AG10803 (cell line): ENCODE results near the gene SLC5A6.

Experiments used
- DNase-seq: peaks from one replicate; pipeline ENCODE4 v3.0.0; 2010; ENCODE audit warnings: low read depth
- H3K4me3 ChIP-seq: 2 replicates; pipeline ENCODE4 v1.5.1; 2011; ENCODE audit warnings: mild to moderate bottlenecking, low read length, control low read depth
- CTCF ChIP-seq: conservative IDR thresholded peaks from 2 replicates; pipeline ENCODE4 v1.5.1; 2011; ENCODE audit warnings: mild to moderate bottlenecking, low read length, control low read depth, inconsistent platforms

The SLC5A6 gene

GRCh38 chr2:27175330-27175729, 36.7 kb downstream of the SLC5A6 start:
- peak; percentile 46 for DNase-seq
- no peak overlapping the region for H3K4me3 ChIP-seq
- no peak for TF ChIP-seq CTCF

DNA sequence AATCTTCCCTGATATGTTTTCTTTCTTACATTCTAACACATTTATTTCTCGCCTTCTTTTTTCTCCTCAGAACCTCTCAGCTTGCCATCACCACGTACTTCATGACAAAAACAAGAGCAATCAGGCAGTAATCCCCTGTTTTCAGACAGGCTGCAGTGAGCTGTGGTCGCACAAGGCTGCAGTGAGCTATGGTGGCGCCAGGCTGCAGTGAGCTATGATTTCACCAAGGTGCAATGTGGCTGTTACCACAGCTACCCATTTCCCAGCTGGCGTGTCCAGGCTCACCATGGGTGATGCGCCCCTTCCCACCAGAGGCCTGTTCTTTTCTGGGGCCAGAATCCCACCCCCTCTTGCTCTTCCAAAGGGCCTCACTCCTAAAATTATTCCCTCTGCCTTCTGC, 37.4 kb downstream of the SLC5A6 start:
- no peak for DNase-seq
- H3K4me3 ChIP-seq, result no peak overlapping the region
- TF ChIP-seq CTCF, result no peak

DNA sequence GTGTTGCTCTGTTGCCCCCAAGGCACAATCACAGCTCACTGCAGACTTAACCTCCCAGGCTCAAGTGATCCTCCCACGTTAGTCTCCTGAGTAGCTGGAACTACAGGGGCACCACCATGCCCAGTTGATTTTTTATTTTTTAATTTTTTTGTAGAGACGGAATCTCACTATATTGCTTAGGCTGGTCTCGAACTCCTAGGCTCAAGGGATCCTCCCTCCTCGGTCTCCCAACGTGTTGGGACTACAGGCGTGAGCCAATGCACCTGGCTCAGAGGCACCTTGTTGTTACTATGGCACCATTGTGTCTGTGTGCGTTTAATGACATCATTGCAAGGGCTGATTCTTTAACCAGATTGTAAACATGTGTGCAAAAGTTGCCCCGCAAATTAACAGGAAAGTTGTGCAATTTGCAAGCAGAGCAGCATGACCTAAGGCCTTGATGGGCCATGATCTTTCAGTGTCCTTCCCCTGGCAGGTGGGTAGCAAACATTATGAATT, 40.7 kb downstream of the SLC5A6 start:
- DNase-seq, result peak; percentile 56
- TF ChIP-seq CTCF, result no peak
- no peak overlapping the region for H3K4me3 ChIP-seq

DNA sequence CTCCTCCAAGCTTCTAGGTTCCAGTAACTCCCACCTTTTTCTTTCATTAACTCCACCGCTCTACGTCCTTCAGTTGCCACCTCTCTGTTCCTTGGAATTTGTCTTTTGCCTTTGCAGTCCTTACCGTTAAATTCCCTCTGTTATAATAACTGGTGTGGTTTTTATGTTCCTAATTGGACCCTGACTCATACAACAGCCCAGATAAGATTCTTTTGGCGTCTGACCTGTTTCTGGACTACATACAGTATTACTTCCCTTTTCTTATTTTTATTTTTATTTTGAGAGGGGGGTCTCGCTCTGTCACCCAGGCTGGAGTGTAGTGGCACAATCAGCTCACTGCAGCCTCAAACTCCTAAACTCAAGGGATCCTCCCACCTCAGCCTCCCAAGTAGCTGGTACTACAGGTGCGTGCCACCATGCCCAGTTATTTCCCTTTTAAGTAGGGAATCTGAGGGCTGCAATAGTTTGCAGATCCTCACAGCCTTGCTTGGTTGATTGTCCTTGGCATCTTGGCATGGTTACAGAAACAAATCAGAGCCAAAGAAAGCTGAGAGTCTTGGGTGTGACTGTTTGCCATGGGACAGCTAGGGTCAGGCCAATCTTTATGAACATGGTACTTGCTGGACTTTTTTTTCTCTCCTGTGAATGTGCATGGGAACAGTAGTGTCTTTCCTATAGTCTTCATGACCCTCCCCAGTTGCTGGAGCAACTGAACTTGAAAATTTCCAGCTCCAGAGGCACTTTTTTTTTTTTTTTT, 41.3 kb downstream of the SLC5A6 start:
- no peak for TF ChIP-seq CTCF
- DNase-seq, result no peak
- H3K4me3 ChIP-seq, result no peak overlapping the region

DNA sequence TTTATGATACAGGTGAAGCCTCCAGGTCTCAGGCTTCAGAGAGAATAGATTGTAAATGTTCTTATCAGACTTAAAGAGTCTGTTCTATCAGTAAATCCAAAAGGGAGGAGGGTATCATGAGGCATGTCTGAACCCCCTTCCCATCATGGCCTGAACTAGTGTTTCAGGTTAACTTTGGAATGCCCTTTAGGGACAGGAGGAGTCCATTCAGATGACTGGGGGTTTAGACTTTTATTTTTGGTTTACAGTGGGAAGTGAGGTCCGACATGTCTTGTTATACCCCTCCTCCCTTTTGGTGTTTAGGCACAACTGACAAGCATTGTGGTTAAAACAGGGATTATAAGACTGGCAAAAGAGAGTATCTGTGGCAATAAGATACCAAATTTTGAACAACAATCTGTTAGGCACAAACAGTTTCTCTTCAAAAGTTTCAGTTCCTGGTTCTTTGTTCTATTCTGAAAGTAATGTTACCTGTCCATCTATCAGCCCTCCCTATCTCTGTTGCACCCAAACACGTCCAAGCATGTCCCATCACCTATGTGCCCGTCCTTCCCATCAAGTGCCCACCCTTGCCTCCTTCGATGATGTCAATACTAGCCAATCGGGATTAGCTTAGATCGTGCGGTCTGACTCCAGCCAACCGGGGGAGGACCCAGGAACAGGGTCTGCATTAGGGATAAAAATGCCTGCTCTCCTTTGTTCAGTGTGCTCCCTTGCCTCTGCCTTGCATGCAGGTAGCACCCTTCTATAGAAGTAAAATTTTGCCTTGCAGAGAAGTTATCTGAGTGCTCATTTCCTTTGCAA, 46.9 kb downstream of the SLC5A6 start:
- no peak for TF ChIP-seq CTCF
- no peak for DNase-seq
- H3K4me3 ChIP-seq, result no peak overlapping the region

- no peak for TF ChIP-seq CTCF
- no peak for DNase-seq
- H3K4me3 ChIP-seq, result no peak overlapping the region
Measured at GRCh38 chr2:27162151-27163121, 49.6 kb downstream of the SLC5A6 start.
